H1 (cell line): ENCODE measurements around the gene YWHAE. TPM values are rescaled to one million over a fixed set of nuclear protein-coding genes. Genes with fewer than 3 reads are reported as not detected.

Source experiments
- CTCF ChIA-PET: fragments of 300-600 bp; sonication (Branson Sonifier 250); formaldehyde crosslinking; loops from one replicate; lab custom pipeline; 2021; ENCODE audit not compliant: partially characterized antibody; lab: Charles Lee
- POLR2A ChIA-PET: fragments of 300-600 bp; sonication (Branson Sonifier 250); formaldehyde crosslinking; loops from one replicate; lab custom pipeline; 2021; ENCODE audit warnings: inconsistent platforms; ENCODE audit not compliant: partially characterized antibody; lab: Charles Lee
- DNase-seq, 2 experiments: peaks; one replicate each; pipeline versions ENCODE4 v3.0.0 to v3.0.0-alpha.2; 2010 to 2022; ENCODE audit warnings: low spot score in 2 of 2, low read depth in 1 of 2, mixed read lengths in 1 of 2
- FAIRE-seq: peaks from 2 replicates; lab custom pipeline; 2011; peaks lifted over from hg19 to GRCh38; lab: Jason Lieb, UNC
- H2AFZ ChIP-seq: 2 replicates; pipeline ENCODE4 v1.8.1; 2012; ENCODE audit warnings: low read length, inconsistent platforms
- H2AK5ac ChIP-seq: 2 replicates; pipeline ENCODE4 v1.6.1; 2013; ENCODE audit warnings: low read depth, low read length
- H2BK120ac ChIP-seq: replicated peaks from 2 replicates; pipeline ENCODE3; 2013; ENCODE audit warnings: low read depth, low read length, inconsistent platforms
- H2BK12ac ChIP-seq: 2 replicates; pipeline ENCODE4 v1.6.1; 2013; ENCODE audit warnings: low read depth, low read length
- H2BK15ac ChIP-seq: 2 replicates; pipeline ENCODE4 v1.6.1; 2013; ENCODE audit warnings: low read length
- H2BK20ac ChIP-seq: 2 replicates; pipeline ENCODE4 v1.6.1; 2013; ENCODE audit warnings: low read length
- H2BK5ac ChIP-seq: 2 replicates; pipeline ENCODE4 v1.6.1; 2013; ENCODE audit warnings: low read depth, low read length
- H3K14ac ChIP-seq: 2 replicates; pipeline ENCODE4 v1.6.1; 2013; ENCODE audit warnings: inconsistent platforms; ENCODE audit not compliant: insufficient read length
- H3K18ac ChIP-seq: 2 replicates; pipeline ENCODE4 v1.6.1; 2013; ENCODE audit warnings: low read length; ENCODE audit errors: extremely low read depth
- H3K23ac ChIP-seq: 2 replicates; pipeline ENCODE4 v1.6.1; 2013; ENCODE audit warnings: inconsistent platforms; ENCODE audit not compliant: insufficient read length
- H3K23me2 ChIP-seq: 2 replicates; pipeline ENCODE4 v1.6.1; 2013; ENCODE audit warnings: low read depth, low read length
- H3K27ac ChIP-seq: 2 replicates; pipeline ENCODE4 v1.6.1; 2011; ENCODE audit warnings: low read depth, low read length, inconsistent platforms
- H3K27me3 ChIP-seq, 4 experiments: replicated peaks in 1 of 4; 1 replicate in 1 of 4; 2 replicates in 3 of 4; pipeline versions ENCODE4 v1.6.1 to v1.8.1; 2011 to 2013; ENCODE audit warnings: low read length in 3 of 4, mild to moderate bottlenecking in 3 of 4, inconsistent platforms in 2 of 4, mixed read lengths in 2 of 4, moderate library complexity in 1 of 4; ENCODE audit not compliant: control insufficient read depth in 3 of 4, insufficient read depth in 3 of 4; ENCODE audit errors: extremely low read depth in 1 of 4
- H3K36me3 ChIP-seq, 4 experiments: 2 replicates each; pipeline versions ENCODE4 v1.6.1 to v1.8.1; 2011 to 2013; ENCODE audit warnings: mild to moderate bottlenecking in 4 of 4, low read length in 3 of 4, moderate library complexity in 2 of 4, control low read depth in 1 of 4, inconsistent platforms in 1 of 4; ENCODE audit not compliant: insufficient read depth in 4 of 4, control insufficient read depth in 2 of 4
- H3K4ac ChIP-seq: replicated peaks from 2 replicates; pipeline ENCODE3; 2013; ENCODE audit warnings: low read length, low read depth, mixed read lengths, inconsistent platforms; ENCODE audit not compliant: insufficient read length
- H3K4me1 ChIP-seq, 4 experiments: replicated peaks in 1 of 4; 1 replicate in 1 of 4; 2 replicates in 3 of 4; pipeline versions ENCODE4 v1.6.1 to v1.8.1; 2011 to 2013; ENCODE audit warnings: low read length in 3 of 4, inconsistent platforms in 2 of 4, mixed read lengths in 1 of 4; ENCODE audit not compliant: insufficient read depth in 4 of 4, control insufficient read depth in 3 of 4
- H3K4me2 ChIP-seq, 2 experiments: 2 replicates each; pipeline versions ENCODE4 v1.6.1 to v1.8.1; 2011 to 2013; ENCODE audit warnings: low read depth in 2 of 2, low read length in 2 of 2, control low read depth in 1 of 2, inconsistent platforms in 1 of 2, mild to moderate bottlenecking in 1 of 2; ENCODE audit not compliant: insufficient read depth in 1 of 2
- H3K4me3 ChIP-seq, 4 experiments: fragments of 200-600, 300-600 bp in 1 of 4; sonication (generic), shearing (Covaris generic), sonication (Bioruptor Twin) in 1 of 4; 2 replicates each; pipeline versions ENCODE4 v1.5.1 to v1.8.1; 2011 to 2016; ENCODE audit warnings: low read length in 4 of 4, low read depth in 3 of 4, control low read depth in 2 of 4, inconsistent platforms in 2 of 4, mild to moderate bottlenecking in 2 of 4, mixed read lengths in 1 of 4, moderate library complexity in 1 of 4; ENCODE audit not compliant: insufficient read depth in 2 of 4; ENCODE audit errors: extremely low read depth in 1 of 4
- H3K56ac ChIP-seq: replicated peaks from 2 replicates; pipeline ENCODE3; 2013; ENCODE audit warnings: low read depth, mild to moderate bottlenecking, mixed read lengths, low read length, inconsistent platforms; ENCODE audit not compliant: insufficient read length
- H3K79me1 ChIP-seq: 2 replicates; pipeline ENCODE4 v1.6.1; 2013; ENCODE audit warnings: low read depth, low read length, control low read depth
- H3K79me2 ChIP-seq, 2 experiments: 2 replicates each; pipeline versions ENCODE4 v1.6.1 to v1.8.1; 2012 to 2013; ENCODE audit warnings: low read length in 2 of 2, mild to moderate bottlenecking in 2 of 2, inconsistent platforms in 1 of 2; ENCODE audit not compliant: insufficient read depth in 2 of 2, control insufficient read depth in 1 of 2
- H3K9ac ChIP-seq, 4 experiments: replicated peaks in 1 of 4; 1 replicate in 1 of 4; 2 replicates in 3 of 4; pipeline versions ENCODE4 v1.6.1 to v1.8.1; 2011 to 2013; ENCODE audit warnings: low read depth in 3 of 4, low read length in 3 of 4, control low read depth in 2 of 4, mild to moderate bottlenecking in 2 of 4, moderate library complexity in 2 of 4, inconsistent platforms in 1 of 4; ENCODE audit errors: extremely low read depth in 1 of 4
- H3K9me3 ChIP-seq, 2 experiments: 2 replicates each; pipeline versions ENCODE4 v1.6.1 to v1.8.1; 2012 to 2013; ENCODE audit warnings: mild to moderate bottlenecking in 2 of 2, moderate library complexity in 2 of 2, control low read depth in 1 of 2, inconsistent platforms in 1 of 2, low read depth in 1 of 2, low read length in 1 of 2, mixed read lengths in 1 of 2; ENCODE audit not compliant: insufficient read depth in 2 of 2
- H4K20me1 ChIP-seq, 2 experiments: replicated peaks in 1 of 2; 2 replicates each; pipeline versions ENCODE3 to v1.8.1; 2011 to 2013; ENCODE audit warnings: inconsistent platforms in 2 of 2, low read length in 2 of 2, mild to moderate bottlenecking in 1 of 2; ENCODE audit not compliant: insufficient read depth in 2 of 2, control insufficient read depth in 1 of 2
- H4K5ac ChIP-seq: 2 replicates; pipeline ENCODE4 v1.6.1; 2013; ENCODE audit warnings: low read length, low read depth, mixed read lengths, inconsistent platforms; ENCODE audit not compliant: insufficient read length
- H4K8ac ChIP-seq: 2 replicates; pipeline ENCODE4 v1.8.0; 2013; ENCODE audit warnings: mild to moderate bottlenecking, moderate library complexity, low read length, inconsistent platforms; ENCODE audit not compliant: insufficient read depth; ENCODE audit errors: extremely low read depth
- H4K91ac ChIP-seq: replicated peaks from 2 replicates; pipeline ENCODE3; 2013; ENCODE audit warnings: low read length, mixed read lengths, inconsistent platforms; ENCODE audit not compliant: insufficient read length
- CBX8 ChIP-seq: fragments of 300-800, 300-1000 bp; sonication (generic); IDR thresholded peaks from 2 replicates; pipeline ENCODE4 v1.7.1; 2016; ENCODE audit warnings: low read depth, low read length, borderline replicate concordance
- CHD1 ChIP-seq: IDR thresholded peaks from 2 replicates; pipeline ENCODE4 v1.6.1; 2012; ENCODE audit warnings: low read depth, low read length, improper control_type of control experiment
- FOSL1 ChIP-seq: IDR thresholded peaks from 2 replicates; pipeline ENCODE4 v1.6.1; 2011; ENCODE audit warnings: mild to moderate bottlenecking, low read depth, low read length, moderate library complexity; ENCODE audit not compliant: insufficient read depth
- RBBP5 ChIP-seq: IDR thresholded peaks from 2 replicates; pipeline ENCODE4 v1.7.1; 2012; ENCODE audit warnings: low read depth, mild to moderate bottlenecking, inconsistent platforms, low read length, moderate library complexity, borderline replicate concordance
- SIN3A ChIP-seq, 2 experiments: IDR thresholded peaks in 1 of 2; conservative IDR thresholded peaks in 1 of 2; 2 replicates each; pipeline ENCODE4 v1.6.1; 2011 to 2012; ENCODE audit warnings: low read length in 2 of 2, improper control_type of control experiment in 1 of 2, low read depth in 1 of 2, mild to moderate bottlenecking in 1 of 2
- WGBS, 2 experiments: shearing (Covaris generic) in 1 of 2; methylation state at CpG; one replicate each; pipeline versions ENCODE4 v1.1.6 to v1.1.7; 2013 to 2015; ENCODE audit warnings: low lambda C conversion rate in 2 of 2, mixed read lengths in 2 of 2, inconsistent platforms in 1 of 2, low coverage in 1 of 2, missing lambda C conversion rate in 1 of 2; ENCODE audit not compliant: insufficient replicate concordance in 2 of 2, insufficient coverage in 1 of 2, insufficient read length in 1 of 2; ENCODE audit errors: extremely low coverage in 1 of 2, missing lambda C conversion rate in 1 of 2; 5-methylcytosine and 5-hydroxymethylcytosine counted together
- polyA plus RNA-seq, 7 experiments: library from polyadenylated mRNA; depleted of rRNA in 3 of 7; stranded (reverse) in 5 of 7; unstranded in 2 of 7; fragments of >200 nt in 5 of 7; fragments of 200-250 nt in 2 of 7; gene quantifications; 1 replicate in 5 of 7; 2 replicates in 1 of 7; 4 replicates in 1 of 7; pipeline versions ENCODE4 v1.2.1 to v1.2.3, GENCODE V29; 2011 to 2013; ENCODE audit warnings: missing spikeins in 2 of 7, mixed read lengths in 2 of 7
- total RNA-seq: library from RNA; stranded (reverse); fragmentation: NEBNext Ultra II Directional; extraction: Animal tissue kit (Norgen Biotek cat#: 25700); gene quantifications from 2 replicates; pipeline ENCODE4 v1.2.1, GENCODE V29; 2021

YWHAE gene
- total and polyA plus RNA-seq, 2 of the 8 experiments (the other 6 are each of a cell fraction or from before 2014, with no cell fraction given) = 559 to 1,186 TPM

GRCh38 chr17:1376061-1376460 lies 24.0 kb downstream of the YWHAE start:
- Histone ChIP-seq H3K23me2 (no peaks in the 10 kb centered on the region), H3K27me3 (no peaks in the 10 kb centered on the region), H4K20me1 (peaks cover 59 to 67% of the 10 kb centered on the region in 2 experiments), H2AFZ (no peak overlapping the region), H3K4me2 (no peak overlapping the region), H3K14ac (no peak overlapping the region), H3K79me2 (peaks cover 88 to 100% of the 10 kb centered on the region in 2 experiments), H3K18ac (no peak overlapping the region), H3K9me3 (no peaks in the 10 kb centered on the region), H3K56ac (no peak overlapping the region), H2BK5ac (no peak overlapping the region), H3K4ac (no peak overlapping the region), H2AK5ac (no peak overlapping the region), H3K79me1 (peaks cover 3% of the 10 kb centered on the region), H2BK12ac (no peak overlapping the region), H3K36me3 (peaks cover 0 to 13% (median 0%) of the 10 kb centered on the region in 4 experiments; a peak in 3 of 8 replicates), H3K27ac (no peak overlapping the region), H4K91ac (no peak overlapping the region), H3K9ac (no peak overlapping the region), H4K8ac (no peak overlapping the region), H4K5ac (no peak overlapping the region), H2BK120ac (no peak overlapping the region), H2BK20ac (no peak overlapping the region), H2BK15ac (no peak overlapping the region), H3K23ac (no peak overlapping the region), H3K4me3 (no peak overlapping the region), H3K4me1 (no peaks in the 10 kb centered on the region; a peak in 3 of 7 replicates)
- POLR2A ChIA-PET = interaction anchor here (0.7 to 5.9 kb wide), 5 partner anchors 10 to 63 kb away, joined by 3 to 82 read pairs (median 12); partner anchors contain the start of gene YWHAE
- WGBS, 2 experiments = 89% methylated on average over 5 of the region's 5 CpGs; no CpG with 5 or more reads in 1 of the 2 experiments
- no peak for DNase-seq
- CTCF ChIA-PET = interaction anchor here (1.9 to 5.3 kb wide), 3 partner anchors 10 to 16 kb away, joined by 9 to 34 read pairs (median 12); no protein-coding TSS in a partner anchor
- FAIRE-seq = no peak
- no peak for TF ChIP-seq SIN3A (conservative IDR thresholded peaks at IDR 0.05 in 1 of 2, IDR thresholded peaks at IDR 0.05 in 1 of 2; ENCODE audit: low read depth in 1 of 2, low read length in 2 of 2)
- TF ChIP-seq CBX8 = no peak
- no peak for TF ChIP-seq FOSL1
- TF ChIP-seq RBBP5 = no peak
- TF ChIP-seq CHD1 = no peak
